ENCODE data around the gene RACK1. TPM values are rescaled to one million over a fixed set of nuclear protein-coding genes. Genes with fewer than 3 reads are reported as not detected.

RACK1 gene
- total and polyA plus RNA-seq, 2 of the 13 experiments (the other 11 are each of a cell fraction or from before 2014, with no cell fraction given) = 2,514 to 6,141 TPM

DNA sequence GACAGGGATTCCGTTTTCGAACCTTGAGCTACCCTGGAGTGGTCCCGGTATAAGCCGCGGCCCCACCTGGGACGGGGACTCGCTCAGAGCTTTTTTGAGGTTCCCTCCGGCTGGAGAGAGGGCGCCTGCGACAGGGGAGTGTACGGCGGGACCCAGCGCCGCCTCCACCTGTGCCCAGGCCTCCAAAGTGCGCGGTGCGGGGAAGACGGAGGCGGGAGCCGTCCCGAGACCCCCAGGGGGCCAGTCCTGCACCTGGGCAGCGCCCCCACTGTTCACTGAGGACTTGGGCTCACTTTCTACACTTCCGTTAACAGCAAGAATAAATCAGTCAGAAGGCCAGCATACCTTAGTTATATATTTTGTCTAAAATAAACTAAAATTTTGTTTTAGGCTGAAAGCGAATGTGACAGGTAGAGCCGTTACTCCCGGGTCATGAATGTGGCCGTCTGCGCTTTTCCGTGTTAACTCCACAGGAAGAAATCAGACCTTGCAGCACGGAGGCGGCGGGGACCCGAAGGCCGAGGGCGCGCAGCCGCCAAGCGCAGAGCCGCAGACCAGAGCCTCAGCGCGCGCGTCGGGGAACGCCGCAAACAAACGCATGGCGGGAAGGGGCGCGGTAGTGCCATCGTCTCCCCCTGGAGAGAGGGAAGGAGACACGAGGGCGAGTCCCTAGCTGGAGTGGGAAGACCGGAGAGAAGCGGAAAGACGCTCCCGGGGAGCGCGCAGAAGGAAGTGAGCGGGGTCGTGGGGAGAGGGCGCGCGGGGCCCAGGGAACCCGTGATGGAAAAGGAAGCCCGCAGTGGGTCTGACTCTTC, 52.8 kb downstream of the RACK1 start (continued):
- TF ChIP-seq, protein P1, sequence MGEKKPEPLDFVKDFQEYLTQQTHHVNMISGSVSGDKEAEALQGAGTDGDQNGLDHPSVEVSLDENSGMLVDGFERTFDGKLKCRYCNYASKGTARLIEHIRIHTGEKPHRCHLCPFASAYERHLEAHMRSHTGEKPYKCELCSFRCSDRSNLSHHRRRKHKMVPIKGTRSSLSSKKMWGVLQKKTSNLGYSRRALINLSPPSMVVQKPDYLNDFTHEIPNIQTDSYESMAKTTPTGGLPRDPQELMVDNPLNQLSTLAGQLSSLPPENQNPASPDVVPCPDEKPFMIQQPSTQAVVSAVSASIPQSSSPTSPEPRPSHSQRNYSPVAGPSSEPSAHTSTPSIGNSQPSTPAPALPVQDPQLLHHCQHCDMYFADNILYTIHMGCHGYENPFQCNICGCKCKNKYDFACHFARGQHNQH (CRISPR knock-in tag; IDR thresholded peaks at IDR 0.05) = peak; percentile 30; the same call in 1 of the 2 replicates
- 0 out of 2 replicates have a peak, but pooled peaks have one; percentile 33 for TF ChIP-seq KLF12 (CRISPR knock-in tag; IDR thresholded peaks at IDR 0.05; ENCODE audit: borderline replicate concordance)
- TF ChIP-seq ZMAT3 (CRISPR knock-in tag; conservative IDR thresholded peaks at IDR 0.05) = peak; percentile 63; the same call in 1 of the 2 replicates
- TF ChIP-seq ZNF672 (CRISPR knock-in tag; IDR thresholded peaks at IDR 0.05) = peak; percentile 70; the same call in 1 of the 2 replicates
- TF ChIP-seq, protein P2, sequence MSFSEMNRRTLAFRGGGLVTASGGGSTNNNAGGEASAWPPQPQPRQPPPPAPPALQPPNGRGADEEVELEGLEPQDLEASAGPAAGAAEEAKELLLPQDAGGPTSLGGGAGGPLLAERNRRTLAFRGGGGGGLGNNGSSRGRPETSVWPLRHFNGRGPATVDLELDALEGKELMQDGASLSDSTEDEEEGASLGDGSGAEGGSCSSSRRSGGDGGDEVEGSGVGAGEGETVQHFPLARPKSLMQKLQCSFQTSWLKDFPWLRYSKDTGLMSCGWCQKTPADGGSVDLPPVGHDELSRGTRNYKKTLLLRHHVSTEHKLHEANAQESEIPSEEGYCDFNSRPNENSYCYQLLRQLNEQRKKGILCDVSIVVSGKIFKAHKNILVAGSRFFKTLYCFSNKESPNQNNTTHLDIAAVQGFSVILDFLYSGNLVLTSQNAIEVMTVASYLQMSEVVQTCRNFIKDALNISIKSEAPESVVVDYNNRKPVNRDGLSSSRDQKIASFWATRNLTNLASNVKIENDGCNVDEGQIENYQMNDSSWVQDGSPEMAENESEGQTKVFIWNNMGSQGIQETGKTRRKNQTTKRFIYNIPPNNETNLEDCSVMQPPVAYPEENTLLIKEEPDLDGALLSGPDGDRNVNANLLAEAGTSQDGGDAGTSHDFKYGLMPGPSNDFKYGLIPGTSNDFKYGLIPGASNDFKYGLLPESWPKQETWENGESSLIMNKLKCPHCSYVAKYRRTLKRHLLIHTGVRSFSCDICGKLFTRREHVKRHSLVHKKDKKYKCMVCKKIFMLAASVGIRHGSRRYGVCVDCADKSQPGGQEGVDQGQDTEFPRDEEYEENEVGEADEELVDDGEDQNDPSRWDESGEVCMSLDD (CRISPR knock-in tag; IDR thresholded peaks at IDR 0.05; ENCODE audit: borderline replicate concordance) = 0 out of 2 replicates have a peak, but pooled peaks have one; percentile 15
- 0 out of 2 replicates have a peak, but pooled peaks have one; percentile 42 for TF ChIP-seq ZNF552 (CRISPR knock-in tag; IDR thresholded peaks at IDR 0.05; ENCODE audit: borderline replicate concordance)
- TF ChIP-seq, protein P3, sequence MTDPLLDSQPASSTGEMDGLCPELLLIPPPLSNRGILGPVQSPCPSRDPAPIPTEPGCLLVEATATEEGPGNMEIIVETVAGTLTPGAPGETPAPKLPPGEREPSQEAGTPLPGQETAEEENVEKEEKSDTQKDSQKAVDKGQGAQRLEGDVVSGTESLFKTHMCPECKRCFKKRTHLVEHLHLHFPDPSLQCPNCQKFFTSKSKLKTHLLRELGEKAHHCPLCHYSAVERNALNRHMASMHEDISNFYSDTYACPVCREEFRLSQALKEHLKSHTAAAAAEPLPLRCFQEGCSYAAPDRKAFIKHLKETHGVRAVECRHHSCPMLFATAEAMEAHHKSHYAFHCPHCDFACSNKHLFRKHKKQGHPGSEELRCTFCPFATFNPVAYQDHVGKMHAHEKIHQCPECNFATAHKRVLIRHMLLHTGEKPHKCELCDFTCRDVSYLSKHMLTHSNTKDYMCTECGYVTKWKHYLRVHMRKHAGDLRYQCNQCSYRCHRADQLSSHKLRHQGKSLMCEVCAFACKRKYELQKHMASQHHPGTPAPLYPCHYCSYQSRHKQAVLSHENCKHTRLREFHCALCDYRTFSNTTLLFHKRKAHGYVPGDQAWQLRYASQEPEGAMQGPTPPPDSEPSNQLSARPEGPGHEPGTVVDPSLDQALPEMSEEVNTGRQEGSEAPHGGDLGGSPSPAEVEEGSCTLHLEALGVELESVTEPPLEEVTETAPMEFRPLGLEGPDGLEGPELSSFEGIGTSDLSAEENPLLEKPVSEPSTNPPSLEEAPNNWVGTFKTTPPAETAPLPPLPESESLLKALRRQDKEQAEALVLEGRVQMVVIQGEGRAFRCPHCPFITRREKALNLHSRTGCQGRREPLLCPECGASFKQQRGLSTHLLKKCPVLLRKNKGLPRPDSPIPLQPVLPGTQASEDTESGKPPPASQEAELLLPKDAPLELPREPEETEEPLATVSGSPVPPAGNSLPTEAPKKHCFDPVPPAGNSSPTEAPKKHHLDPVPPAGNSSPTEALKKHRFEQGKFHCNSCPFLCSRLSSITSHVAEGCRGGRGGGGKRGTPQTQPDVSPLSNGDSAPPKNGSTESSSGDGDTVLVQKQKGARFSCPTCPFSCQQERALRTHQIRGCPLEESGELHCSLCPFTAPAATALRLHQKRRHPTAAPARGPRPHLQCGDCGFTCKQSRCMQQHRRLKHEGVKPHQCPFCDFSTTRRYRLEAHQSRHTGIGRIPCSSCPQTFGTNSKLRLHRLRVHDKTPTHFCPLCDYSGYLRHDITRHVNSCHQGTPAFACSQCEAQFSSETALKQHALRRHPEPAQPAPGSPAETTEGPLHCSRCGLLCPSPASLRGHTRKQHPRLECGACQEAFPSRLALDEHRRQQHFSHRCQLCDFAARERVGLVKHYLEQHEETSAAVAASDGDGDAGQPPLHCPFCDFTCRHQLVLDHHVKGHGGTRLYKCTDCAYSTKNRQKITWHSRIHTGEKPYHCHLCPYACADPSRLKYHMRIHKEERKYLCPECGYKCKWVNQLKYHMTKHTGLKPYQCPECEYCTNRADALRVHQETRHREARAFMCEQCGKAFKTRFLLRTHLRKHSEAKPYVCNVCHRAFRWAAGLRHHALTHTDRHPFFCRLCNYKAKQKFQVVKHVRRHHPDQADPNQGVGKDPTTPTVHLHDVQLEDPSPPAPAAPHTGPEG (CRISPR knock-in tag; IDR thresholded peaks at IDR 0.05) = peak; percentile 62
- TF ChIP-seq, protein P4, sequence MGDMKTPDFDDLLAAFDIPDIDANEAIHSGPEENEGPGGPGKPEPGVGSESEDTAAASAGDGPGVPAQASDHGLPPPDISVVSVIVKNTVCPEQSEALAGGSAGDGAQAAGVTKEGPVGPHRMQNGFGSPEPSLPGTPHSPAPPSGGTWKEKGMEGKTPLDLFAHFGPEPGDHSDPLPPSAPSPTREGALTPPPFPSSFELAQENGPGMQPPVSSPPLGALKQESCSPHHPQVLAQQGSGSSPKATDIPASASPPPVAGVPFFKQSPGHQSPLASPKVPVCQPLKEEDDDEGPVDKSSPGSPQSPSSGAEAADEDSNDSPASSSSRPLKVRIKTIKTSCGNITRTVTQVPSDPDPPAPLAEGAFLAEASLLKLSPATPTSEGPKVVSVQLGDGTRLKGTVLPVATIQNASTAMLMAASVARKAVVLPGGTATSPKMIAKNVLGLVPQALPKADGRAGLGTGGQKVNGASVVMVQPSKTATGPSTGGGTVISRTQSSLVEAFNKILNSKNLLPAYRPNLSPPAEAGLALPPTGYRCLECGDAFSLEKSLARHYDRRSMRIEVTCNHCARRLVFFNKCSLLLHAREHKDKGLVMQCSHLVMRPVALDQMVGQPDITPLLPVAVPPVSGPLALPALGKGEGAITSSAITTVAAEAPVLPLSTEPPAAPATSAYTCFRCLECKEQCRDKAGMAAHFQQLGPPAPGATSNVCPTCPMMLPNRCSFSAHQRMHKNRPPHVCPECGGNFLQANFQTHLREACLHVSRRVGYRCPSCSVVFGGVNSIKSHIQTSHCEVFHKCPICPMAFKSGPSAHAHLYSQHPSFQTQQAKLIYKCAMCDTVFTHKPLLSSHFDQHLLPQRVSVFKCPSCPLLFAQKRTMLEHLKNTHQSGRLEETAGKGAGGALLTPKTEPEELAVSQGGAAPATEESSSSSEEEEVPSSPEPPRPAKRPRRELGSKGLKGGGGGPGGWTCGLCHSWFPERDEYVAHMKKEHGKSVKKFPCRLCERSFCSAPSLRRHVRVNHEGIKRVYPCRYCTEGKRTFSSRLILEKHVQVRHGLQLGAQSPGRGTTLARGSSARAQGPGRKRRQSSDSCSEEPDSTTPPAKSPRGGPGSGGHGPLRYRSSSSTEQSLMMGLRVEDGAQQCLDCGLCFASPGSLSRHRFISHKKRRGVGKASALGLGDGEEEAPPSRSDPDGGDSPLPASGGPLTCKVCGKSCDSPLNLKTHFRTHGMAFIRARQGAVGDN (CRISPR knock-in tag; IDR thresholded peaks at IDR 0.05) = peak; percentile 74
- TF ChIP-seq, protein P5, sequence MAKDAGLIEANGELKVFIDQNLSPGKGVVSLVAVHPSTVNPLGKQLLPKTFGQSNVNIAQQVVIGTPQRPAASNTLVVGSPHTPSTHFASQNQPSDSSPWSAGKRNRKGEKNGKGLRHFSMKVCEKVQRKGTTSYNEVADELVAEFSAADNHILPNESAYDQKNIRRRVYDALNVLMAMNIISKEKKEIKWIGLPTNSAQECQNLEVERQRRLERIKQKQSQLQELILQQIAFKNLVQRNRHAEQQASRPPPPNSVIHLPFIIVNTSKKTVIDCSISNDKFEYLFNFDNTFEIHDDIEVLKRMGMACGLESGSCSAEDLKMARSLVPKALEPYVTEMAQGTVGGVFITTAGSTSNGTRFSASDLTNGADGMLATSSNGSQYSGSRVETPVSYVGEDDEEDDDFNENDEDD (CRISPR knock-in tag; IDR thresholded peaks at IDR 0.05; ENCODE audit: borderline replicate concordance) = peak; percentile 74; the same call in 1 of the 2 replicates
- no peak for TF ChIP-seq ZNF572 (CRISPR knock-in tag; IDR thresholded peaks at IDR 0.05)

Data from HepG2 (cell line).